ENCODE data around the gene DLG3. TPM values are rescaled to one million over a fixed set of nuclear protein-coding genes. Genes with fewer than 3 reads are reported as not detected.

The DLG3 gene
- total RNA-seq, 1 experiment from 2014 or later = 26.4 TPM

DNA sequence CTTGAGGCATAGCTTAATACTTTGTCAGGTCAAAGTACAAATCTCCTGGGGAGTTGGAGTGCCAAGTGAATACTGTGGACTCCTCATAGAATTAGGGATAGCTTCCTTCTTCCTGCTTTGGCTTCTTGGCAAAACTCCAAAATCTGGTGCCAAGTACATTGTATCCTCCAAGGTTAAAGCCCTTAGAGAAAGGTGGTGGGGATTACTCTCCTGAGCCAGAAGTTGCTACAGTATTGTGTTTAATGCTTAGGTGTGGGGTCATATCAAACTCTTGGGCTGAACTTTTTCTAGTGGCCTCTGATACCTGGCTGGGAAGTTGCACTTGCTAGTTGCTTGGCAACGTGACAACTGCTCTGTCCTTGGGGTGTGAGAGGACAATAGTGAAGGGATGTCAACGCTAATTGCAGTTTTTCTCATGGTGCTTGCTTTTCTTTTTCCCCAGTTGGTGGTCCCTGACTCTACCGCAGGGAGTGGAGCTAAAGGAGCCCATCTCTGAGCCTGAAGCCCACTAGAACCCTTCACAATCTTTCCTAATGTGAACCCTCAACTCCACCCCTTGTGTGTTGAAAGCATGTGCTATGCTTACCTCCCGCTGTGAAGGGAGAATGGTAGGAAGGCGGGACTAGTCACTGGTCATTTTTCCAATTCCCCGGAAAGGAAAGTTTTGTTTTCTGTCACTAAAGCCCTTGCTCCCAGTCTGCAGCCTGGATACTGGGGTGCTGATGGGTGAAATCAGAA lies 35.5 kb downstream of the DLG3 start:
- Histone ChIP-seq H3K27me3 (ENCODE audit: low read length) (no peaks in the 10 kb centered on the region), H3K9me2 (replicated peaks; ENCODE audit: low read length) (no peaks in the 10 kb centered on the region), H3K79me2 (ENCODE audit: low read length) (peaks cover 41% of the 10 kb centered on the region), H3K36me3 (ENCODE audit: low read depth, low read length) (peaks cover 15% of the 10 kb centered on the region; the same call in 1 of the 2 replicates), H3K4me2 (ENCODE audit: low read length) (peak overlapping the region; percentile 78), H3K27ac (ENCODE audit: low read length) (peak overlapping the region; percentile 99), H3K4me1 (ENCODE audit: insufficient read depth, low read length) (peaks cover 73% of the 10 kb centered on the region), H3K9me3 (ENCODE audit: low read length) (no peaks in the 10 kb centered on the region), H3K9ac (ENCODE audit: low read length) (peak overlapping the region; percentile 75), H3F3A (ENCODE audit: low read length, unreplicated experiment) (peaks cover 8% of the 10 kb centered on the region), H3K4me3 (ENCODE audit: low read length) (peak overlapping the region; percentile 52; the same call in 1 of the 2 replicates), H4K20me1 (ENCODE audit: low read length) (no peaks in the 10 kb centered on the region), H2AFZ (ENCODE audit: low read length) (no peak overlapping the region)
- POLR2A ChIA-PET (ENCODE audit: unreplicated experiment) = interaction anchor here (0.6 to 1.0 kb wide), 3 partner anchors 28 to 886 kb away, joined by 4 to 17 read pairs (median 5); partner anchors contain the start of gene TAF1
- DNase-seq = peak; percentile 44
- CTCF ChIA-PET = interaction anchor here (0.6 to 1.5 kb wide), 2 partner anchors 74 kb away, joined by 3 to 7 read pairs; no protein-coding TSS in a partner anchor
- no TSS peak for BruUV-seq (replicated peaks)
- no peak for ATAC-seq
- intact Hi-C loops (cut with micrococcal nuclease) = loop anchor here (1.0 kb wide), 1 partner anchor 26 kb away; no protein-coding TSS in a partner anchor
- TF ChIP-seq EZH2phosphoT487 (IDR thresholded peaks at IDR 0.05; ENCODE audit: borderline replicate concordance, low read length) = no peak
- no peak for TF ChIP-seq EZH2 (IDR thresholded peaks at IDR 0.05; ENCODE audit: low read length, unreplicated experiment)
- TF ChIP-seq, protein P1, sequence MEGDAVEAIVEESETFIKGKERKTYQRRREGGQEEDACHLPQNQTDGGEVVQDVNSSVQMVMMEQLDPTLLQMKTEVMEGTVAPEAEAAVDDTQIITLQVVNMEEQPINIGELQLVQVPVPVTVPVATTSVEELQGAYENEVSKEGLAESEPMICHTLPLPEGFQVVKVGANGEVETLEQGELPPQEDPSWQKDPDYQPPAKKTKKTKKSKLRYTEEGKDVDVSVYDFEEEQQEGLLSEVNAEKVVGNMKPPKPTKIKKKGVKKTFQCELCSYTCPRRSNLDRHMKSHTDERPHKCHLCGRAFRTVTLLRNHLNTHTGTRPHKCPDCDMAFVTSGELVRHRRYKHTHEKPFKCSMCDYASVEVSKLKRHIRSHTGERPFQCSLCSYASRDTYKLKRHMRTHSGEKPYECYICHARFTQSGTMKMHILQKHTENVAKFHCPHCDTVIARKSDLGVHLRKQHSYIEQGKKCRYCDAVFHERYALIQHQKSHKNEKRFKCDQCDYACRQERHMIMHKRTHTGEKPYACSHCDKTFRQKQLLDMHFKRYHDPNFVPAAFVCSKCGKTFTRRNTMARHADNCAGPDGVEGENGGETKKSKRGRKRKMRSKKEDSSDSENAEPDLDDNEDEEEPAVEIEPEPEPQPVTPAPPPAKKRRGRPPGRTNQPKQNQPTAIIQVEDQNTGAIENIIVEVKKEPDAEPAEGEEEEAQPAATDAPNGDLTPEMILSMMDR (conservative IDR thresholded peaks at IDR 0.05; ENCODE audit: low read depth, low read length) = no peak

DNA sequence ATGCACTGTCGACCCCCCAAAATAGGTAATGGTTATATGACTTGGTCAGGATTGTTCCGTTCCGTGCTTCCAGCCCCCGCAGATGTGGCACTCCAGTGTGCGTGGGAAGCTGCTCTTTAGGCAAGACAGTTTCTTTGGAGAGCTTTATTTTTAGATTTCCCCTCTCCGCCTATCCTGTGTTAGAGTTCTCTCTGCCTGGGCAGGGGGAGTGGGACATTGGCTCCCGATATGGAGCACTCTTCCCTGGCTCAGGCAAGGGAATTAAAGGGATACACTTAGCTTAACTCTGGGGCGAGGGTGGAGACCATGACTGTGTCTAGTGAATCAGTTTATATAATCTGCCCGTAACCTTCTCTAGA lies 36.0 kb downstream of the DLG3 start:
- ATAC-seq (no peak), DNase-seq (no peak)
- Histone ChIP-seq H3F3A (ENCODE audit: low read length, unreplicated experiment) (peaks cover 8% of the 10 kb centered on the region), H3K4me3 (ENCODE audit: low read length) (no peak overlapping the region), H3K79me2 (ENCODE audit: low read length) (peaks cover 41% of the 10 kb centered on the region), H3K9me3 (ENCODE audit: low read length) (no peaks in the 10 kb centered on the region), H3K9me2 (replicated peaks; ENCODE audit: low read length) (no peaks in the 10 kb centered on the region), H3K4me1 (ENCODE audit: insufficient read depth, low read length) (peaks cover 79% of the 10 kb centered on the region), H3K4me2 (ENCODE audit: low read length) (peak overlapping the region; percentile 78), H3K9ac (ENCODE audit: low read length) (peak overlapping the region; percentile 75; the same call in 1 of the 2 replicates), H3K27ac (ENCODE audit: low read length) (peak overlapping the region; percentile 99), H4K20me1 (ENCODE audit: low read length) (no peaks in the 10 kb centered on the region), H2AFZ (ENCODE audit: low read length) (no peak overlapping the region), H3K27me3 (ENCODE audit: low read length) (no peaks in the 10 kb centered on the region), H3K36me3 (ENCODE audit: low read depth, low read length) (peaks cover 15% of the 10 kb centered on the region; the same call in 1 of the 2 replicates)
- intact Hi-C loops (cut with micrococcal nuclease) = no loop called here
- BruUV-seq (replicated peaks) = no TSS peak
- TF ChIP-seq EZH2 (IDR thresholded peaks at IDR 0.05; ENCODE audit: low read length, unreplicated experiment) (no peak), EZH2phosphoT487 (IDR thresholded peaks at IDR 0.05; ENCODE audit: borderline replicate concordance, low read length) (no peak)
- TF ChIP-seq, protein P1 (conservative IDR thresholded peaks at IDR 0.05; ENCODE audit: low read depth, low read length) = no peak
- POLR2A ChIA-PET (ENCODE audit: unreplicated experiment) = no interaction called here
- CTCF ChIA-PET = interaction anchor here (0.6 kb wide), 1 partner anchor 73 kb away, joined by 3 read pairs; no protein-coding TSS in a partner anchor

Data from PC-3 (cell line).